K562 (cell line): Measurements from ENCODE around the gene SLC20A1. TPM values are rescaled to one million over a fixed set of nuclear protein-coding genes. Genes with fewer than 3 reads are reported as not detected.

Source experiments
- CBX2 ChIP-seq: fragments of 200-600 bp; sonication (generic); IDR thresholded peaks from one replicate; pipeline ENCODE4 v1.6.1; 2012; ENCODE audit warnings: mild to moderate bottlenecking, low read length, inconsistent platforms; ENCODE audit not compliant: insufficient read depth, poor library complexity, severe bottlenecking
- CBX5 ChIP-seq: IDR thresholded peaks from 2 replicates; pipeline ENCODE4 v1.6.1; 2014; ENCODE audit warnings: low read depth, borderline replicate concordance
- CHD4 ChIP-seq: fragments of 200-600 bp; sonication (generic); IDR thresholded peaks from 3 replicates; pipeline ENCODE4 v1.6.1; 2012; ENCODE audit warnings: low read depth, mild to moderate bottlenecking, mixed read lengths, low read length, inconsistent platforms; ENCODE audit not compliant: insufficient read depth, insufficient replicate concordance, poor library complexity, severe bottlenecking
- DIDO1 ChIP-seq: fragments of 450-650 bp; IDR thresholded peaks from 2 replicates; pipeline ENCODE4 v1.6.1; 2016; ENCODE audit warnings: low read depth, missing biosample characterization, missing genetic modification characterization
- ETS1 ChIP-seq: conservative IDR thresholded peaks from 2 replicates; pipeline ENCODE4 v1.6.1; 2011; ENCODE audit warnings: low read depth, mild to moderate bottlenecking, low read length; ENCODE audit not compliant: control insufficient read depth
- EWSR1 ChIP-seq: fragments of 450-650 bp; IDR thresholded peaks from 2 replicates; pipeline ENCODE4 v1.6.1; 2018; ENCODE audit warnings: borderline replicate concordance, mild to moderate bottlenecking, low read depth, moderate library complexity; ENCODE audit not compliant: partially characterized antibody
- FOXA1 ChIP-seq: fragments of 450-650 bp; IDR thresholded peaks from 2 replicates; pipeline ENCODE4 v1.6.1; 2016; ENCODE audit warnings: mild to moderate bottlenecking, borderline replicate concordance
- KDM1A ChIP-seq, 2 experiments: fragments of 450-650 bp; IDR thresholded peaks; 2 replicates each; pipeline ENCODE4 v1.6.1; 2016; ENCODE audit warnings: mild to moderate bottlenecking in 2 of 2
- KHSRP ChIP-seq: fragments of 450-650 bp; IDR thresholded peaks from 2 replicates; pipeline ENCODE4 v1.6.1; 2017
- MAX ChIP-seq: sonication (generic); formaldehyde crosslinking; IDR thresholded peaks from 2 replicates; pipeline ENCODE4 v1.9.0; 2022; ENCODE audit warnings: mild to moderate bottlenecking, missing genetic modification reagents
- NFE2 ChIP-seq: IDR thresholded peaks from 2 replicates; pipeline ENCODE4 v1.6.1; 2014; ENCODE audit warnings: antibody characterized with exemption, low read depth
- NFXL1 ChIP-seq: fragments of 450-650 bp; formaldehyde crosslinking; IDR thresholded peaks from 2 replicates; pipeline ENCODE4 v1.4.0; 2021; ENCODE audit warnings: mild to moderate bottlenecking
- OTX1 ChIP-seq: fragments of 450-650 bp; formaldehyde crosslinking; IDR thresholded peaks from 2 replicates; pipeline ENCODE4 v1.4.0; 2022; ENCODE audit warnings: mild to moderate bottlenecking
- PRPF4 ChIP-seq: fragments of 200-400 bp; formaldehyde crosslinking; IDR thresholded peaks from one replicate; pipeline ENCODE4 v1.6.1; 2017; ENCODE audit warnings: low read length, low read depth, mild to moderate bottlenecking; ENCODE audit not compliant: insufficient read depth, poor library complexity, severe bottlenecking
- RCOR1 ChIP-seq, 2 experiments: IDR thresholded peaks; 2 replicates each; pipeline ENCODE4 v1.6.1; 2012; ENCODE audit warnings: low read depth in 2 of 2, low read length in 2 of 2, borderline replicate concordance in 1 of 2, improper control_type of control experiment in 1 of 2
- SNAPC5 ChIP-seq: fragments of 250-450 bp; sonication (Bioruptor Pico); IDR thresholded peaks from 2 replicates; pipeline ENCODE4 v1.8.0; 2021; ENCODE audit warnings: moderate library complexity, mild to moderate bottlenecking, inconsistent platforms
- SP1 ChIP-seq: sonication (generic); formaldehyde crosslinking; IDR thresholded peaks from 2 replicates; pipeline ENCODE4 v1.8.1; 2022; ENCODE audit warnings: mild to moderate bottlenecking, missing genetic modification reagents
- THRA ChIP-seq: fragments of 450-650 bp; IDR thresholded peaks from 2 replicates; pipeline ENCODE4 v1.6.1; 2017; ENCODE audit warnings: mild to moderate bottlenecking, moderate library complexity
- USF1 ChIP-seq: sonication (generic); formaldehyde crosslinking; IDR thresholded peaks from 2 replicates; pipeline ENCODE4 v1.9.0; 2022; ENCODE audit warnings: mild to moderate bottlenecking, missing genetic modification reagents
- WHSC1 ChIP-seq: IDR thresholded peaks from one replicate; pipeline ENCODE4 v1.6.1; 2012; ENCODE audit warnings: low read length, control low read depth, inconsistent platforms
- ZC3H11A ChIP-seq: IDR thresholded peaks from 2 replicates; pipeline ENCODE4 v1.6.1; 2012; ENCODE audit warnings: low read depth, low read length, improper control_type of control experiment
- ZFP91 ChIP-seq: sonication (generic); formaldehyde crosslinking; IDR thresholded peaks from 2 replicates; pipeline ENCODE4 v1.8.0; 2022; ENCODE audit warnings: mild to moderate bottlenecking, missing genetic modification reagents
- ZNF436 ChIP-seq: fragments of 250-450, 450-650 bp; sonication (Bioruptor Pico); formaldehyde crosslinking; IDR thresholded peaks from 2 replicates; pipeline ENCODE4 v1.7.0; 2020; ENCODE audit warnings: mild to moderate bottlenecking
- polyA plus RNA-seq, 8 experiments: library from polyadenylated mRNA; depleted of rRNA in 4 of 8; stranded (reverse) in 5 of 8; unstranded in 3 of 8; fragments of >200 nt; fragmentation: Nextera tagmentation in 2 of 8; fragmentation: Illumina TruSeq in 1 of 8; extraction: Ambion mirVana in 2 of 8; extraction: Trizol in 1 of 8; gene quantifications; 2 replicates each; pipeline versions ENCODE4 v1.2.1 to v1.2.3, GENCODE V29; 2011 to 2014; ENCODE audit warnings: inconsistent platforms in 1 of 8, missing spikeins in 1 of 8
- total RNA-seq, 7 experiments: library from RNA; depleted of rRNA in 6 of 7; stranded (reverse); fragments of >200 nt in 6 of 7; fragmentation: Illumina TruSeq in 2 of 7; extraction: Trizol in 2 of 7; gene quantifications; 2 replicates each; pipeline versions ENCODE4 v1.2.1 to v1.2.3, GENCODE V29; 2011 to 2021; ENCODE audit warnings: low replicate concordance in 1 of 7

The SLC20A1 gene
- total and polyA plus RNA-seq, 9 of the 15 experiments (the other 6 are each of a cell fraction or from before 2014, with no cell fraction given), result 53.8 to 150 (median 74.7) TPM

- no peak; a peak in 1 of 4 replicates for TF ChIP-seq RCOR1 (IDR thresholded peaks at IDR 0.05; ENCODE audit: borderline replicate concordance in 1 of 2, low read depth in 2 of 2, low read length in 2 of 2)
- TF ChIP-seq CHD4, result no peak
- no peak for TF ChIP-seq CBX2
- no peak for TF ChIP-seq ZFP91 (CRISPR knock-in tag)
- no peak for TF ChIP-seq PRPF4
- peak; percentile 78 for TF ChIP-seq NFE2
- no peak for TF ChIP-seq USF1 (CRISPR knock-in tag)
- no peak for TF ChIP-seq OTX1 (CRISPR knock-in tag)
- no peak for TF ChIP-seq ETS1
- TF ChIP-seq MAX (CRISPR knock-in tag), result no peak
- no peak for TF ChIP-seq DIDO1
- no peak for TF ChIP-seq ZC3H11A
- no peak for TF ChIP-seq SNAPC5
- peak; percentile 47 to 64; a peak in 3 of 4 replicates for TF ChIP-seq KDM1A (IDR thresholded peaks at IDR 0.05)
- TF ChIP-seq NFXL1, result no peak
- TF ChIP-seq KHSRP, result no peak
- TF ChIP-seq SP1, result peak; percentile 53; the same call in 1 of the 2 replicates
- no peak for TF ChIP-seq ZNF436 (CRISPR knock-in tag)
- TF ChIP-seq WHSC1, result no peak
- no peak for TF ChIP-seq FOXA1
- no peak for TF ChIP-seq THRA
- no peak for TF ChIP-seq EWSR1
- TF ChIP-seq CBX5, result no peak
Observed at GRCh38 chr2:112646791-112647689, 1.3 kb downstream of the SLC20A1 start (continued).
